Measurements from ENCODE around the gene GGPS1.
A peak's percentile ranks its signal among the peaks of the same experiment; 100 is the strongest.
"Not testable (repeated sequence)": the region's sequence is repeated elsewhere in the genome, so short reads cannot be mapped to it uniquely, and the experiment has no call there.

GGPS1 gene

DNA sequence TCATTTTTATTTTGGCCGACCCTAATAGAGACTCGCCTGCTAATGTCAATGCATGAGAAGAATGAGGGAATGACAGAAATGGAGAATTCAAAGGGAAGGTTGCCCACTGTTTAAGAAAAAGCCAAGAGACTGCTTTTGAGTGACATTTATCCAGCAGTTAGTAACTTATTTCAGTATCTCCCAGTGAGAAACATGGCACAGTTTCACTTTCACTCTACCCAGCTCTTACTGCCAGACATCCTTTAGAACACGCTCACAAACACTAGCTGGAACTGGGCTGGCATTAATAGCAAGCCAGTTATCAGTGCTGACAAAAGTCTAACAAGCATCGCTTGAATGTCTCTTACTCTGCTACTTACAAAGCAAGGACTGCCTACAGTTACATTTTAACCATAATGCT is 8.5 kb downstream of the GGPS1 start:
- no peak for DNase-seq (ENCODE audit: low read depth in 2 of 2, low spot score in 1 of 2)

DNA sequence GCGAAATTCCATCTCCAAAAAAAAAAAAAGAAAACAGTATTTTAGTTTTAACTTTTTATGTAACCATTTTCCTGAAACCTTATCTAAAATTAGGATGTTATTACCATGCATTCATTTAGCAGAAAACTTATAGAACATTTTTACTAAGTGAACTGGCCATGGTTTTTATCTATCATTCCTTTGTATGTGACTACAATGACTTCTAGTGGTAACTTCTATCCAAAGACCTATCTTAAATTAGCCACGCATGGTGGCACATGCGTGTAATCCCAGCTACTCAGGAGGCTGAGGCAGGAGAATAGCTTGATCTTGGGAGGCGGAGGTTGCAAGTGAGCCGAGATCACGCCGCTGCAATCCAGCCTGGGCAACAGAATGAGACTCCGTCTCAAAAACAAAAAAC is 11.4 kb downstream of the GGPS1 start:
- DNase-seq (ENCODE audit: low read depth in 2 of 2, low spot score in 1 of 2): no peak

- DNase-seq (ENCODE audit: low read depth in 2 of 2, low spot score in 1 of 2): no peak
These were observed 13.0 kb downstream of the GGPS1 start for GRCh38 chr1:235341334-235341733.

DNA sequence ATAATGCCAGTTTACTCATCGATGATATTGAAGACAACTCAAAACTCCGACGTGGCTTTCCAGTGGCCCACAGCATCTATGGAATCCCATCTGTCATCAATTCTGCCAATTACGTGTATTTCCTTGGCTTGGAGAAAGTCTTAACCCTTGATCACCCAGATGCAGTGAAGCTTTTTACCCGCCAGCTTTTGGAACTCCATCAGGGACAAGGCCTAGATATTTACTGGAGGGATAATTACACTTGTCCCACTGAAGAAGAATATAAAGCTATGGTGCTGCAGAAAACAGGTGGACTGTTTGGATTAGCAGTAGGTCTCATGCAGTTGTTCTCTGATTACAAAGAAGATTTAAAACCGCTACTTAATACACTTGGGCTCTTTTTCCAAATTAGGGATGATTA is 13.7 kb downstream of the GGPS1 start:
- no peak for DNase-seq (ENCODE audit: low read depth in 2 of 2, low spot score in 1 of 2)

- DNase-seq (ENCODE audit: low read depth in 2 of 2, low spot score in 1 of 2): no peak
These were observed 14.1 kb downstream of the GGPS1 start for GRCh38 chr1:235342471-235342870.

GRCh38 chr1:235343726-235344125 is 15.4 kb downstream of the GGPS1 start:
- no peak for DNase-seq (ENCODE audit: low read depth in 2 of 2, low spot score in 1 of 2)

DNA sequence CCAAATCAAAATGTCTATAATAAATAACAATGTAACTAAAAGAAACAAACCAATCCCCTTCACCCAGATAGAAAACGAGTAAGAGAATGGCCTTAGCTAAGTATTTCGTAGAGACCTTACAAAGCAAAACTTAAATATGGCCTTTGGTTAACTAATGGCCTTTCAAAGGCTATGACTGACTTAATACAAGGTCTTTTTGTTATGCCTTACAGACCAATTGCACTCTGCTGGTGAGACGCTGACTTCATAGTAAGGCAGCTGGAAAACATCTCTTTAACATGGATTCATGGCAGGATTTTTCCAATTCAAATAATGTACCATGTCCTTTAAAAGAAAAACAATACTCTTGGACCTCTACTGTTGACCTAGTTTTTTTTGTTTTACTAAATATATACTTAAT is 23.1 kb downstream of the GGPS1 start:
- DNase-seq (ENCODE audit: low read depth in 2 of 2, low spot score in 1 of 2): no peak

DNA sequence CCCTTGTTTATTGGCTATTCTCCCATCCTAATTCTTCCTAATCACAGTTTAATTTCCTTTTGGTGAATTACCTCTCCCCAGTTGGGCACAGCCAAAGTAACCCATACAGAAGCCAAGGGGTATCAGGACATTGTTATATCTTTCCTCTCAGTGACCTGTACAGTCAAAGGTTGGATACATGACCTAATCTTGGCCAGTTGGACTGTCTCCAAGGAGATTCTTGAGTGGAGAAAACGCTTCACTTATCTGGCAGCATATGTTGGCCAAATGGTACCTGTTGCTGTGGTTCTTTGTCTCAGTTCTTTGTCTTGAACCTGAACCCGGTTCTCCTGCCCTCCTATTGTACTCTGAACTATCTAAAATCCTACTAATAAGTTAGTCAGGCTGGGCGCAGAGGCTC is 23.5 kb downstream of the GGPS1 start:
- no peak for DNase-seq (ENCODE audit: low read depth in 2 of 2, low spot score in 1 of 2)

DNA sequence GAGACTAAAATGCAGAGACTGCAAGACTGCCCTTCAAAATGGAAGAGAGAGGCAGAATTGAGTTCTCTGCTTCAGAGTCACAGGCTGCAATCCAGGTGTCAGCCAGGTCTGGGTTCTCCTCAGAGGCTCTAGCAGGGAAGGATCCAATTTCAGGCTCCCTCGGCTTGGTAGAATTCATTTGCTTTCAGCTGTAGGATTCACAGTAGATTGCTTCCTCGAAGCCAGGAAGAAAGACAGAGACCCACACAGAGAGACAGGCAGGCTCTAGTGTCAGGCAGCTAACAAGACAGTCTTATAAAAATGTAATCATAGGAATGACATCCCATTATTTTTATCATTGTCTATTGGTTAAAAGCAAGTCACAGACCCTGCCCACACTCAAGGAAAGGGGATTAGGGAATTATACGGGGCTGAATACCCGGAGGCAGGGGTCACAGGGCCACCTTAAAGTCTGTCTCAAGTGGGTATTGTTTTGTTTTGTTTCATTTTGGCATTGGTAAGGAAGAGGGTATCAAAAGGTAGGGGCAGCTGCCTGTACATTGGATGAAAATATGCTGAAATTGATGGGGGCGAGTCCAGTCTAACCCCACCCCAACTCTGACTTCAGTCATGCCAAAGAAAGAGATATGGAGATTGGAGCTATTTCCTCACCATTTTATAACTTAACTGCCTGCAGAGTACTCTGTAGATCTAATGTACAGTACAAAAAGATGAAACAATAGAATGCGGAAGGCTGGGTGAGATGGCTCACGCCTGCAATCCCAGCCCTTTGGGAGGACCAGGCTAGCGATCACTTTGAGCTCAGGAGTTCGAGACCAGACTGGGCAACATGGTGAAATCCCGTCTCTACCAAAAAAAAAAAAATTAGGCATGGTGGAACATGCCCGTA is 29.4 kb downstream of the GGPS1 start:
- no peak for DNase-seq (ENCODE audit: low read depth in 2 of 2, low spot score in 1 of 2)

GRCh38 chr1:235358899-235359298 is 30.5 kb downstream of the GGPS1 start:
- no peak for DNase-seq (ENCODE audit: low read depth in 2 of 2, low spot score in 1 of 2)

GRCh38 chr1:235364189-235364588 is 35.8 kb downstream of the GGPS1 start:
- DNase-seq (ENCODE audit: low read depth in 2 of 2, low spot score in 1 of 2): not testable (repeated sequence)

GRCh38 chr1:235366286-235366685 is 37.9 kb downstream of the GGPS1 start:
- DNase-seq (ENCODE audit: low read depth in 2 of 2, low spot score in 1 of 2): no peak

DNA sequence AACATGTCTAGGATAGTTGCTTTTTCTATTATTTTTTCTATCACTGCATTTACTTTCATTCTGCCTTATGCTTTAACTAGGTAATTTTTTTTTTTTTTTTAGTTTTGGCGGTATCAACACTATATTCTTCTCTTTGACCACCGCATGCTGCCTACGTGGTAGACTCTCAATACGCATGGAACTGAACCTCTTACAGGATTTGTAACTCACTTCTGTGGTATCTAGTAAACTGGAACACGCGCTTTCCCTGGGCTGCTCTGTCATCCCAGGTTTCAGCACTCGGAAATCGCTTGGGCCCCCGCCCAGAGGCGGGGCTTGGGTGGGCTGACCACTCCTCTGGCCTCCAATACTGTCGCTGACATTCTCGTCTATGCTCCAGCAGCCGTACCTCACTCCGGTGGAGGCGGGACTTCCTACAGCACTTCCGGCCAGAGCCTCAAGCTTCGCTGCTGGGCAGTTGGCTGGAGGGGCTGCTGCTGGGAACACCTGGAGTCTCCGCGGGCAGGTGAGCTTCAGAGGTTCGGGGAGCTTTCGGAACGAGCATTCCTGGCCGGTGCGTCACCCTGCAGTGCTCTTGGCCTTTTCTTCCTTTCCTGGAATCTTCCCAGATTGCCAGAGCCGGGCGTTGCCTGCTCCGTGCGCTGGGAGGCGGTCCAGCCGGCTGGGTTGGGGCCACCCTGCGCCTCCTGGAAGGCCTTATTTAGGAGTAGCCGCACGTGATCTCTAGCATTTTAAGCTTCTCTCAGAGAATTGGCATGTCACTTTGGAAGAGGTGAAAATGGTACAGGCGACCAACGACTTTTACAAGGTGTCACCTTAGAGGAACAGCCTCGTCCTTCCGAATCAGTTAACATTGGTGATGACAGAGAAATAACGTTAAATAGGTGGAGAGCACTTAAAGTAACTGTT is 38.9 kb downstream of the GGPS1 start, which contains the start of gene TBCE:
TSS of gene TBCE (plus strand) at position 428 of the 909 bp plus-strand sequence. CDS start 12,623 bp downstream, outside the sequence.
- peak; percentile 50 to 65 for DNase-seq (ENCODE audit: low read depth in 2 of 2, low spot score in 1 of 2)

DNA sequence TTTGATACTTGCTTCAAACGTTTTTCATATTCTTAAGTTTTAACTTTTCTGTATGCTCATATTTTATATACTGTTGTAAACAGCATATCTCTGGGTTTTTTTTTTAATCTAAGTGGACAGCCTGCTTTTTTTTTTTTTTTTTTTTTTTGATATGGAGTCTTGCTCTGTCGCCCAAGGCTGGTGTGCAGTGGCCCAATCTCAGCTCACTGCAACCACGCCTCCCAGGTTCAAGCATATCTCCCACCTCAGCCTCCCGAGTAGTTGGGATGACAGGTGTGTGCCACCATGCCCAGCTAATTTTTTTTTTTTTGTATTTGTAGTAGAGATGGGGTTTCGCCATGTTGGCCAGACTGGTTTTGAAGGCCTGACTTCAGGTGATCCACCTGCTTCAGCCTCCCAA is 40.1 kb downstream of the GGPS1 start:
- no peak for DNase-seq (ENCODE audit: low read depth in 2 of 2, low spot score in 1 of 2)

- no peak for DNase-seq (ENCODE audit: low read depth in 2 of 2, low spot score in 1 of 2)
These were observed 41.4 kb downstream of the GGPS1 start for GRCh38 chr1:235369802-235370201.

- no peak for DNase-seq (ENCODE audit: low read depth in 2 of 2, low spot score in 1 of 2)
These were observed 47.7 kb downstream of the GGPS1 start for GRCh38 chr1:235375919-235376605.

DNA sequence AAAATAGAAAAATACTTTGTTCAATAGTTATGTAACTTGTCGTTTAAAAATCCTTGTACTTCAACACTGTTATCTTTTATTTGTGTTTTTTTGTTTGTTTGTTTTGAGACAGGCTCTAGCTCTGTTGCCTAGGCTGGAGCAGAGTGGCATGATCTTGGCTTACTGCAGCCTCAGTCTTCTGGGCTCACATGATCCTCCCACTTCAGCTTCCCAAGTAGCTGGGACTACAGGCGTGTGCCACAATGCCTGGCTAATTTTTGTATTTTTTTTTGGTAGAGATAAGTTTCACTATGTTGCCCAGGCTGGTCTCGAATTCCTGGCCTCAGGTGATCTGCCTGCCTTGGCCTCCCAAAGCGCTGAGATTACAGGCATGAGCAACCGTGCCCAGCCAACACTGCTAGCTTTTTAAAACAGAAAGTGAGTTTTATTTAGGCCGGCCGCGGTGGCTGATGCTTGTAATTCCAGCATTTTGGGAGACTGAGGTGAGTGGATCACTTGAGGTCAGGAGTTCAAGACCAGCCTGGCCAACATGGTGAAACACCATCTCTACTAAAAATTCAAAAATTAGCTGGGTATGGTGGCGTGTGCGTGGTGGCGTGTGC is 49.9 kb downstream of the GGPS1 start:
- not testable (repeated sequence) for DNase-seq (ENCODE audit: low read depth in 2 of 2, low spot score in 1 of 2)

DNA sequence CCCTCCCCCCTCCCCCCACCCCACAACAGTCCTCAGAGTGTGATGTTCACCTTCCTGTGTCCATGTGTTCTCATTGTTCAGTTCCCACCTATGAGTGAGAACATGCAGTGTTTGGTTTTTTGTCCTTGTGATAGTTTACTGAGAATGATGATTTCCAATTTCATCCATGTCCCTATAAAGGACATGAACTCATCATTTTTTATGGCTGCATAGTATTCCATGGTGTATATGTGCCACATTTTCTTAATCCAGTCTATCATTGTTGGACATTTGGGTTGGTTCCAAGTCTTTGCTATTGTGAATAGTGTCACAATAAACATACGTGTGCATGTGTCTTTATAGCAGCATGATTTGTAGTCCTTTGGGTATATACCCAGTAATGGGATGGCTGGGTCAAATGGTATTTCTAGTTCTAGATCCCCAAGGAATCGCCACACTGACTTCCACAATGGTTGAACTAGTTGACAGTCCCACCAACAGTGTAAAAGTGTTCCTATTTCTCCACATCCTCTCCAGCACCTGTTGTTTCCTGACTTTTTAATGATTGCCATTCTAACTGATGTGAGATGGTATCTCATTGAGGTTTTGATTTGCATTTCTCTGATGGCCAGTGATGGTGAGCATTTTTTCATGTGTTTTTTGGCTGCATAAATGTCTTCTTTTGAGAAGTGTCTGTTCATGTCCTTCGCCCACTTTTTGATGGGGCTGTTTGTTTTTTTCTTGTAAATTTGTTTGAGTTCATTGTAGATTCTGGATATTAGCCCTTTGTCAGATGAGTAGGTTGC is 53.8 kb downstream of the GGPS1 start:
- DNase-seq (ENCODE audit: low read depth in 2 of 2, low spot score in 1 of 2): not testable (repeated sequence)

DNA sequence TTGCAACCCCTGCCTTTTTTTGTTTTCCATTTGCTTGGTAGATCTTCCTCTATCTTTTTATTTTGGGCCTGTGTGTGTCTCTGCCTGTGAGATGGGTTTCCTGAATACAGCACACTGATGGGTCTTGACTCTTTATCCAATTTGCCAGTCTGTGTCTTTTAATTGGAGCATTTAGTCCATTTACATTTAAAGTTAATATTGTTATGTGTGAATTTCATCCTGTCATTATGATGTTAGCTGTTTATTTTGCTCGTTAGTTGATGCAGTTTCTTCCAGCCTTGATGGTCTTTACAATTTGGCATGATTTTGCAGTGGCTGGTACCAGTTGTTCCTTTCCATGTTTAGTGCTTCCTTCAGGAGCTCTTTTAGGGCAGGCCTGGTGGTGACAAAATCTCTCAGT is 57.3 kb downstream of the GGPS1 start:
- not testable (repeated sequence) for DNase-seq (ENCODE audit: low read depth in 2 of 2, low spot score in 1 of 2)

DNA sequence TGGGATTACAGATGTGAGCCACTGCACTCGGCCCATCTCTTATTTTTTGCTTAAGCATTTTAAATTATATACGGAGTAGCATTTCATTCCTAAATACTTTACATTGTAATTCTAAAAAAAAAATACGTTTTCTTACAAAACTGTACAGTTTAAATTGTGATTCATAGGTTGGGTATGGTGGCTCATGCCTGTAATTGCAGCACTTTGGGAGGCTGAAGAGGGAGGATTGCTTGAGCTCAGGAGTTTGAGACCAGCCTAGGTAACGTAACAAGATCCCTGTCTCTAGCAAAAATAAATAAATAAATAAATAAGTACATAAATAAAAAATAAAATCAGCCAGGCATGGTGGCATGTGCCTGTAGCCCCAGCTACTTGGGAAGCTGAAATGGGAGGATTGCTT is 63.5 kb downstream of the GGPS1 start:
- no peak for DNase-seq (ENCODE audit: low read depth in 2 of 2, low spot score in 1 of 2)
